Measurements from ENCODE around the gene POLR3E. TPM values are rescaled to one million over a fixed set of nuclear protein-coding genes. Genes with fewer than 3 reads are reported as not detected.
"Not testable (repeated sequence)": the region's sequence is repeated elsewhere in the genome, so short reads cannot be mapped to it uniquely, and the experiment has no call there.

POLR3E gene
- total RNA-seq, 1 donor from 2014 or later: 31.0 TPM

GRCh38 chr16:22292320-22292719 is 4.9 kb upstream of the POLR3E start:
- no peak for DNase-seq (ENCODE audit: low read depth in 2 of 2)

- no peak for DNase-seq (ENCODE audit: low read depth in 2 of 2)
Observed at GRCh38 chr16:22293137-22294106, 3.8 kb upstream of the POLR3E start.

- peak; percentile 10 to 18 for DNase-seq (ENCODE audit: low read depth in 2 of 2)
Observed at GRCh38 chr16:22296225-22297113, 740 bp upstream of the POLR3E start.

GRCh38 chr16:22297871-22298733 is 893 bp downstream of the POLR3E start:
- DNase-seq (ENCODE audit: low read depth in 2 of 2): peak; percentile 92 to 94

- DNase-seq (ENCODE audit: low read depth in 2 of 2): no peak
Observed at GRCh38 chr16:22299036-22299435, 1.8 kb downstream of the POLR3E start.

GRCh38 chr16:22300427-22301071 is 3.3 kb downstream of the POLR3E start:
- peak; percentile 67 to 71 for DNase-seq (ENCODE audit: low read depth in 2 of 2)

GRCh38 chr16:22301423-22301822 is 4.2 kb downstream of the POLR3E start:
- DNase-seq (ENCODE audit: low read depth in 2 of 2): not testable (repeated sequence)

- DNase-seq (ENCODE audit: low read depth in 2 of 2): no peak
Observed at GRCh38 chr16:22302776-22303363, 5.7 kb downstream of the POLR3E start.

- no peak for DNase-seq (ENCODE audit: low read depth in 2 of 2)
Observed at GRCh38 chr16:22304411-22304810, 7.2 kb downstream of the POLR3E start.

GRCh38 chr16:22306788-22307187 is 9.6 kb downstream of the POLR3E start:
- no peak for DNase-seq (ENCODE audit: low read depth in 2 of 2)

- DNase-seq (ENCODE audit: low read depth in 2 of 2): no peak
Observed at GRCh38 chr16:22307838-22308237, 10.6 kb downstream of the POLR3E start.

- no peak for DNase-seq (ENCODE audit: low read depth in 2 of 2)
Observed at GRCh38 chr16:22308824-22309520, 11.8 kb downstream of the POLR3E start.

GRCh38 chr16:22311520-22311919 is 14.3 kb downstream of the POLR3E start:
- DNase-seq (ENCODE audit: low read depth in 2 of 2): no peak

GRCh38 chr16:22312897-22313781 is 15.9 kb downstream of the POLR3E start:
- DNase-seq (ENCODE audit: low read depth in 2 of 2): no peak

- DNase-seq (ENCODE audit: low read depth in 2 of 2): no peak
Observed at GRCh38 chr16:22313876-22314470, 16.8 kb downstream of the POLR3E start.

- no peak for DNase-seq (ENCODE audit: low read depth in 2 of 2)
Observed at GRCh38 chr16:22314661-22315626, 17.7 kb downstream of the POLR3E start.

- no peak for DNase-seq (ENCODE audit: low read depth in 2 of 2)
Observed at GRCh38 chr16:22315979-22316378, 18.8 kb downstream of the POLR3E start.

All from lung microvascular endothelial cell (primary cell).